Stimulated activated CD4-positive, alpha-beta T cell treated with anti-CD3 and anti-CD28 coated beads, Interleukin-4, amount 100 ng/mL, for 48 hours (primary cell): Measurements from ENCODE around the gene TNKS1BP1.

Source experiments
- DNase-seq, 2 donors: peaks; one replicate each; pipeline ENCODE4 v3.0.0-alpha.2; 2020; ENCODE audit warnings: low read depth in 2 of 2

The TNKS1BP1 gene

GRCh38 chr11:57332694-57333440 lies 8.1 kb upstream of the TNKS1BP1 start:
- DNase-seq, result no peak

GRCh38 chr11:57331720-57332119 lies 7.0 kb upstream of the TNKS1BP1 start:
- no peak for DNase-seq

- no peak for DNase-seq
Observed at GRCh38 chr11:57330029-57330428, 5.3 kb upstream of the TNKS1BP1 start.

- DNase-seq, result no peak
Observed at GRCh38 chr11:57327721-57328120, 3.0 kb upstream of the TNKS1BP1 start.

GRCh38 chr11:57325735-57326048 lies 940 bp upstream of the TNKS1BP1 start:
- DNase-seq, result no peak

GRCh38 chr11:57324154-57324885 lies 432 bp downstream of the TNKS1BP1 start:
- DNase-seq, result no peak

GRCh38 chr11:57323855-57324153 lies 948 bp downstream of the TNKS1BP1 start:
- DNase-seq, result no peak

GRCh38 chr11:57323167-57323854 lies 1.4 kb downstream of the TNKS1BP1 start:
- no peak for DNase-seq

GRCh38 chr11:57322256-57323166 lies 2.2 kb downstream of the TNKS1BP1 start:
- DNase-seq, result no peak

GRCh38 chr11:57321388-57322255 lies 3.1 kb downstream of the TNKS1BP1 start:
- no peak for DNase-seq

- DNase-seq, result no peak
Observed at GRCh38 chr11:57320719-57321387, 3.9 kb downstream of the TNKS1BP1 start.

- DNase-seq, result no peak
Observed at GRCh38 chr11:57320067-57320718, 4.6 kb downstream of the TNKS1BP1 start.

- DNase-seq, result no peak
Observed at GRCh38 chr11:57318178-57318577, 6.6 kb downstream of the TNKS1BP1 start.

- no peak for DNase-seq
Observed at GRCh38 chr11:57316017-57316416, 8.7 kb downstream of the TNKS1BP1 start.

- DNase-seq, result no peak
Observed at GRCh38 chr11:57315491-57315890, 9.3 kb downstream of the TNKS1BP1 start.

GRCh38 chr11:57314221-57314973 lies 10.4 kb downstream of the TNKS1BP1 start:
- DNase-seq, result no peak

GRCh38 chr11:57313788-57314135 lies 11.0 kb downstream of the TNKS1BP1 start:
- no peak for DNase-seq

GRCh38 chr11:57313071-57313787 lies 11.5 kb downstream of the TNKS1BP1 start:
- DNase-seq, result no peak
